HUES6 (cell line): Measurements from ENCODE around the gene KLC4.
"Not testable (repeated sequence)": the region's sequence is repeated elsewhere in the genome, so short reads cannot be mapped to it uniquely, and the experiment has no call there.

Source experiments
- H3K27ac ChIP-seq: 2 replicates; pipeline ENCODE4 v1.7.0; 2013; ENCODE audit warnings: low read depth, mild to moderate bottlenecking, low read length, inconsistent platforms
- H3K27me3 ChIP-seq: 2 replicates; pipeline ENCODE4 v1.6.1; 2013; ENCODE audit warnings: low read length; ENCODE audit not compliant: control insufficient read depth, insufficient read depth
- H3K36me3 ChIP-seq: 2 replicates; pipeline ENCODE4 v1.6.1; 2013; ENCODE audit warnings: low read length; ENCODE audit not compliant: control insufficient read depth, insufficient read depth
- H3K4me1 ChIP-seq: 2 replicates; pipeline ENCODE4 v1.6.1; 2013; ENCODE audit warnings: low read length; ENCODE audit not compliant: control insufficient read depth, insufficient read depth
- H3K4me3 ChIP-seq: 2 replicates; pipeline ENCODE4 v1.5.1; 2013; ENCODE audit warnings: low read depth, low read length
- H3K9ac ChIP-seq: one replicate; pipeline ENCODE4 v1.6.1; 2013; ENCODE audit warnings: mild to moderate bottlenecking, low read length
- H3K9me3 ChIP-seq: 2 replicates; pipeline ENCODE4 v1.6.1; 2013; ENCODE audit warnings: low read depth, low read length; ENCODE audit not compliant: control insufficient read depth, insufficient read depth

Gene KLC4

DNA sequence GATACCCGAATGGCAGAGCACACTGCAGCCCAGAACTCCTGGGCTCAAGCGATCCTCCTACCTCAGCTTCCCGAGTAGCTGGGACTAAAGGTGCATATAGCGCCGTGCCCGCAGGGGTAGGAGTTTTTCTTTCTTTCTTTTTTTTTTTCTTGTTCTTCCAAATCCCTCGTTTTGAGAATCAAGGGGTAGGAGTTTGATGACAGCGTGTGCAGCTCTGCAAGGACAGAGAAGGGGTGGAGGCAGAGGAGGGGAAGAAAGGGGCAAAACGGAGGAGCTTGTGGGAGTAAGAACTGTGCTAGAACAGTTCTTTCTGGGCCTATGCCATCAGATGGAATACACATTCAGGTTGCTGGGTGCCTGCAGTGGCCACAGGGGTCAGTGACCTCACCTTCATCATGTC, 22.7 kb upstream of the KLC4 start:
- Histone ChIP-seq H3K27me3 (no peaks in the 10 kb centered on the region), H3K9me3 (no peaks in the 10 kb centered on the region), H3K36me3 (peaks cover 78% of the 10 kb centered on the region), H3K9ac (no peak overlapping the region), H3K27ac (no peak overlapping the region), H3K4me3 (no peak overlapping the region), H3K4me1 (no peaks in the 10 kb centered on the region)

DNA sequence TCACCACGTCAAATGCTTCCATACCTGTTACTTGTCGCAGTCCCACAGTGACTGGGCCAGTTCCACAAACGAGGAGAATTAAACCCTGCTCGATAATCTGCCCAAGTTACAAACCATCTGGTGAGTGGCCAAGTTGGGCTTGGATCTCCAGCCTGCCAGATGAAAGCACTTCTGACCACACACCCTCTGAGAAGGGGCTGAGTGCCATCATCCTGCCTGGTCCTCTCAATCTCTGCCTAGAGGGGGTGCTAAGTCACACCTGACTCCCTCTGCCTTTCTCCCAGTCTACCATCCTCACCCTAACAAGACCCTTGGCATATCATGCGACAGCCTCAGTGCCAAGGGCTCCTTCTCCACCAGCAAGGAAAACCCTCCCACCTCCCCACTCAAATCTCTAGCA, 22.2 kb upstream of the KLC4 start:
- Histone ChIP-seq H3K9me3 (no peaks in the 10 kb centered on the region), H3K4me3 (no peak overlapping the region), H3K27me3 (no peaks in the 10 kb centered on the region), H3K4me1 (no peaks in the 10 kb centered on the region), H3K27ac (no peak overlapping the region), H3K36me3 (peaks cover 77% of the 10 kb centered on the region), H3K9ac (no peak overlapping the region)

DNA sequence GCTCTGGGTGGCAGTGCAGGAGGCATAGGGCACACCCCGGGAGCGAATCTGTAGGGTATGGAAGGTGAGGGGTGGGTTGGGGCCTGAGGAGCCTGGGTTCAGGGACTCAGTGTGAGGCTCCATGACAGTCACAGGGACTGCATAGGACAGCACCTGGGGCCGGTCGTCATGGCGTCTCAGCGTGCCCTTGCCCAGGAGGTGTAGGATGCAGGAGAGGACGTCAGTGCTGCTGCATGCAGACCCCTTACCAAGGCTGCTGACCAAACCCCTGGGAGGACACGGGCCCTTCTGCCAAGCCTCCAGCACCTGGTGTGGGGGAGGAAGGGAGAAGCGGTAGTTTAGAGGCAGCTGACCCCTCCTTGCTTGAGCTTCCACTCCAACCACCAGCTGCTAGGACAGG, 21.7 kb upstream of the KLC4 start:
- H3K36me3 ChIP-seq, result peaks cover 81% of the 10 kb centered on the region
- H3K4me1 ChIP-seq, result no peaks in the 10 kb centered on the region
- H3K27ac ChIP-seq, result no peak overlapping the region
- no peaks in the 10 kb centered on the region for H3K9me3 ChIP-seq
- H3K27me3 ChIP-seq, result no peaks in the 10 kb centered on the region
- H3K9ac ChIP-seq, result no peak overlapping the region
- no peak overlapping the region for H3K4me3 ChIP-seq

DNA sequence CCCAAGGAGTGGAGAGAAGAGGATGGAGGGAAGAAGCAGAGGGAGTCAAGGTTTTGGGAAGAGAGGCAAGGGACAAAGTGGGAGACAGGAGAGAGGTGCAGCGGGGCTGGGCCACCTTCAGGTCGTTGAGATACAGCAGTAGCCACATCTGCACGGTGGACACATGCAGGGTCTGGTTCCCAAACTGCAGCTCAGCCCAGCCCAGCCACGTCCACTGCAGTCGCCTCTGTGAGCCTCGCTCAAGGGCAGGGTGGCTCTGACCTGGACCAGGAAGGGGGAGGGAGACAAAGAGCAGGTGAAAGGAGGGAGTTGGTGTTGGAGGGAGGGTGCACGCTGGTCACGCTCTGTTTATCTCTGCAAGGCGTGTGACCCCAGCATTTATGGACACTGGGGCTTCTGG, 20.7 kb upstream of the KLC4 start:
- no peaks in the 10 kb centered on the region for H3K9me3 ChIP-seq
- no peaks in the 10 kb centered on the region for H3K4me1 ChIP-seq
- no peak overlapping the region for H3K9ac ChIP-seq
- H3K27me3 ChIP-seq, result no peaks in the 10 kb centered on the region
- peaks cover 84% of the 10 kb centered on the region for H3K36me3 ChIP-seq
- H3K27ac ChIP-seq, result no peak overlapping the region
- H3K4me3 ChIP-seq, result no peak overlapping the region

DNA sequence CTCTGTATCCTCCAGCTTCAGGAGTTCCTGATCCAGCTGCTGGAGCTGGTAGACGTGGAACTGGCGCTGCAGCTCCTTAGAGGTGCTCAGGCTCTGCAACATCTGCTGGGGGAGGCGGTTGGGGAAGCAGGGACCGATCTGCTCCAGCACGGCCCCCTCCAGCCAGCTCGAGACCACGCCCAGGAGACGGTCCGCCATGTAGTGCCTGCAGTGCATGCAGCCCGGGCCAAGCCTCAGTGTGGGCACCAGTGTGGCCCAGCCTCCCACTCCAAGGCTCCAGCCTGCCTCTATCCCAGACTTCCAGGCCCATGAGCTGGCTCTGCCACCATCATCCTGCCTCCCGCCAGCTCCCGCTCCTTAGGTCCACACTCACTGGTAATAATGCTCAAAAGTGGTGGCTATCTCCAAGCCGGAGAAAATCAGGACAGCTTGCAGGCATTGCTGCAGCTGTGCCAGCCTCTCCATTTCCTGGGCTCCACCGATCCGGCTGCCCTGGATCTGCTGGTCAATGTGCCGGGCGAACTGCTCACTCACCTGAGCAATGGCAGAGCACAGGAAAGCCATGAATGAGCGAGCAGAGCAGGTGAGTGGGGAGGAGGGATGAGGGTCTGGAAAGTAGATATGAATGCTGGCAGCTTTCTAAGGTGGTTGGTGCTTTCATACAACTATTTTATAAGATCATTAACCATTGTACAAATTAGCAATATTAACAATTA, 18.7 kb upstream of the KLC4 start:
- H3K27me3 ChIP-seq, result no peaks in the 10 kb centered on the region
- peaks cover 86% of the 10 kb centered on the region for H3K36me3 ChIP-seq
- no peaks in the 10 kb centered on the region for H3K4me1 ChIP-seq
- no peaks in the 10 kb centered on the region for H3K9me3 ChIP-seq
- H3K27ac ChIP-seq, result no peak overlapping the region
- no peak overlapping the region for H3K4me3 ChIP-seq
- no peak overlapping the region for H3K9ac ChIP-seq

DNA sequence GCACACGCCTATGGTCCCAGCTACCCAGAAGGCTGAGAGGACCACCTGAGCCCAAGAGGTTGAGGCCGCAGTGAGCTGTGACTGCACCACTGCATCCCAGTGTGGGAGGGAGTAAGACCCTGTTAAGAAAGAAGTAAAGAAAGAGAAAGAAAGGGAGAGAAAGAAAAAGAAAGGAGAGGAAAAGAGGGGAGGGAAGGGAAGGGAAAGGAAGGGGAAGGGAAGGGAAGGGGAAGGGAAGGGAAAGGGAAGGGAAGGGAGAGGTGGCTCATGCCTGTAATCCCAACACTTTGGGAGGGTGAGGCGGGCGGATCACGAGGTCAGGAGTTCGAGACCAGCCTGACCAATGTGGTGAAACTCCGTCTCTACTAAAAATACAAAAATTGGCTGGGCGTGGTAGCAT, 18.0 kb upstream of the KLC4 start:
- not testable (repeated sequence) for H3K9me3 ChIP-seq
- H3K36me3 ChIP-seq, result peaks cover 89% of the 10 kb centered on the region

DNA sequence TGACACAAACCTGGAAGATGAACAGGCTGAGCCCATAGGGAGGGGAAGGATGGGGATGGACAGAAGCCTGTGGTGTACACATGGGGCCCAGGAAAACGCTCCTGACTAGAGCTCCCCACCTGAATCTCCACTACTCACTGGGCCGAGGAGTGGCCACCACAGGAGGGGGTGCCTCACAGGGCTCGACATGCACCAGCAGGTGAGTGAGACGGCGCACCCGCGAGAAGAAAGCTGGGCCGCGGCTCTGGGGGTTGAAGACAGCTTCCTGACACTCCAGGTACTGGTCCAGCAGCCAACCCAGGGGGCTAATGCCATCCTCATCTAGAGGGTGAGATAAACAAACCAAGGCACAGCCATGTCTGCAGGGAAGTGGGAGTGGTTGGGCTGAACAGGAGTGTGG, 16.1 kb upstream of the KLC4 start:
- H3K9ac ChIP-seq, result no peak overlapping the region
- H3K27me3 ChIP-seq, result no peaks in the 10 kb centered on the region
- H3K36me3 ChIP-seq, result peaks cover 89% of the 10 kb centered on the region
- no peaks in the 10 kb centered on the region for H3K4me1 ChIP-seq
- H3K4me3 ChIP-seq, result no peak overlapping the region
- no peak overlapping the region for H3K27ac ChIP-seq
- H3K9me3 ChIP-seq, result no peaks in the 10 kb centered on the region

More for the DNA sequence above, 18.0 kb upstream of the KLC4 start:
- H3K4me1 ChIP-seq, H3K27ac ChIP-seq, H3K27me3 ChIP-seq, H3K4me3 ChIP-seq, H3K9ac ChIP-seq: not testable (repeated sequence)

DNA sequence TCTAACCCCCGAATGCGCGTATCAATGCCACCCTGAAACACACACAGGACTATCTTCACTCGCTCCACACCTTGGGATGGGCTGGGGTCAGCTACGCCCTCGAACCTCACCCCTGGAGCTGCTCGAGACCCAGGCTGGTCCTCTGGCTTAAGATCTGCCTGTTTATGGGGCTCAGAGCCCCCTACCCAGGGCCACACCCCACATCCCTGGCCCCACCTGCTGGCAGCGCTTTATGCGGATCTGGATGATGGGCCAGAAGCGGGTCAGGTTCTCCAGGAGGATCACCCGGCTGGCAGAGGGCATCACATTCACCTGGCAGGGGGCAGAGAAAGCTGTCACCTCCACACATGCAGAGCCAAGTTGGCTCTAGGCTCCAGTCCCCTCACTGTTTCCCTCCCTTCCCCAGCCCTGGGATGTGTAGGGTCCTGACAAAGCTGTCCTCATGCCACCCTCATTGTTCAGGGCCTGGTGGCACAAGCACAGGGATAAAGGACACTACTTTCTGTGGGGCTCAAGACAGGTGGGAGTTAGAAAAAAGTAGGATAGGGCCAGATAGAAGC, 14.0 kb upstream of the KLC4 start:
- Histone ChIP-seq H3K27me3 (no peaks in the 10 kb centered on the region), H3K36me3 (peaks cover 86% of the 10 kb centered on the region), H3K9me3 (no peaks in the 10 kb centered on the region), H3K27ac (no peak overlapping the region), H3K4me3 (no peak overlapping the region), H3K4me1 (no peaks in the 10 kb centered on the region), H3K9ac (no peak overlapping the region)

DNA sequence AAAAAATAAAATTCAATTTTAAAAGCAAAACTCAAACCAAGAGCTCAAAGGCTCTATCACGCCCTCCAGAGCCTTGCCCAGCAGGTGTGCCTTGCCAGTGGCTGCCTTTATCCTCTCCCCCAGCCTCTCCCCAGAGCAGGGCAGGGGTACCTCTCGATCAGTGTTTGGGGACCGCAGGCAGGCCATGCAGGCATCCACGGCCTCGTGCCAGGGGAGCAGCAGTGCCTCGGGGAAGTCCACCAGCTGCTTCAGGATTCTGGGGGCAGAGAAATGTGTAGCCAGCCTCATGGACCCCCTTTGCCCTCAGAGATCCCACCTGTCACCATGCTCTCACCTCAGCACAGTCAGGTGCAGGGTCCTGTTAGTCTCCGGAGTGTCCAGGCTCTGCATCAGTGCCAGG, 11.4 kb upstream of the KLC4 start:
- H3K4me1 ChIP-seq, result peaks cover 11% of the 10 kb centered on the region; the same call in 1 of the 2 replicates
- H3K27me3 ChIP-seq, result no peaks in the 10 kb centered on the region
- H3K9ac ChIP-seq, result no peak overlapping the region
- H3K27ac ChIP-seq, result no peak overlapping the region
- peaks cover 81% of the 10 kb centered on the region for H3K36me3 ChIP-seq
- H3K4me3 ChIP-seq, result no peak overlapping the region
- H3K9me3 ChIP-seq, result no peaks in the 10 kb centered on the region

DNA sequence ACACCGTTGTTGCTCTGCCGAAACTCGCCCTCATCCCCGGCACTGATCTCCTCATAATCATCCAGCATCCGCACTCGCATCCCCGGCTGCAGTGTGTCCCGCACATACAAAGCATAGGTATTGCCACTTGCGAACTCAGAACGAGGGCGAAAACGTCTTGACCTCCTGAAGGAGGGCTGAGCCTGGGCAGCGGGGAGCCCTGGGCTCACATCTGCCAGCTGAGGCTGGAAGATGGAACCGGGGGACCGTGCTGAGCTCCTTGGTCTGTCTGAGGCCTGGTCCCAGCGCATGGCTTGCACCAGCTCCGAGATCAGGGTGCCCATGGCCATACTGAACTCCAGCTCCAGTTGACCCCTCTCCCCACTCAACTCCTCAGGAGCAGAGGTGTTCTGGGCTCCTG, 8.4 kb upstream of the KLC4 start:
- H3K27me3 ChIP-seq, result no peaks in the 10 kb centered on the region
- no peak overlapping the region for H3K27ac ChIP-seq
- peaks cover 12% of the 10 kb centered on the region for H3K4me1 ChIP-seq
- no peak overlapping the region for H3K9ac ChIP-seq
- no peaks in the 10 kb centered on the region for H3K9me3 ChIP-seq
- peaks cover 65% of the 10 kb centered on the region for H3K36me3 ChIP-seq
- no peak overlapping the region for H3K4me3 ChIP-seq

DNA sequence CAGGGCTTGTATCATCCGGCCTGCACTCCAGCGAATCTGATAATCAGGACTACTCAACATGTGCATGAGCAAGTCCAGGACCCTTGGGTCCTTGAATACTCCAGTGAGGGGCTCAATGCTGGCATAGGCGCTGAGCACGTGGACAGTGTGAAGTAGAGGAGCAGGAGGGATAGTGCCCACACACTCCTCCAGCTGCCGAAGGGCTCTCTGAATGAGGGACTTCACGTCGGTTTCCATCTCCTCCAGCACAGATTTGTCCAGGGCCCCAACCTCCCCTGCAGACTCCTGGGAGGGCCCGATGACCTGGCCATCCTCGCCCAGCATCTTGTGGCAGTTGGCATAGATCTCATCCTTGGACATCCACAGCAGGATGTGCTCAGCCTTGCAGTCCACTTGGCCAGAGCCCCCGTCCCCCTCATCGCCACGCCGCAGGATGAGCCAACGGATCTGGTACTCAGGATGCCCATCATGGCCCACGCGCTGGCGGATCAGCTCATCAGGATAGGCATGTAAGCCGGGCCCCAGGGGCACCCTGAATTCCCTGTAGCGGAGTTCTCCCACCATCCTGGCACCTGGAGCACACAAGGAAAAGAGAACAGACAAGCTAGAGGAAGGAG, 7.1 kb upstream of the KLC4 start:
- Histone ChIP-seq H3K27ac (no peak overlapping the region), H3K36me3 (peaks cover 56% of the 10 kb centered on the region)

More for the DNA sequence above, 7.1 kb upstream of the KLC4 start:
- H3K4me1 ChIP-seq, result peaks cover 12% of the 10 kb centered on the region
- peak overlapping the region; percentile 97 for H3K9ac ChIP-seq
- no peaks in the 10 kb centered on the region for H3K27me3 ChIP-seq
- no peaks in the 10 kb centered on the region for H3K9me3 ChIP-seq
- H3K4me3 ChIP-seq, result peak overlapping the region; percentile 94
